Germinal center (tissue), 1 donor: ENCODE measurements around the gene MMP14.
"Not testable (repeated sequence)": the region's sequence is repeated elsewhere in the genome, so short reads cannot be mapped to it uniquely, and the experiment has no call there.

Experiments used
- DNase-seq: peaks from one replicate; pipeline ENCODE4 v3.0.0; 2012; ENCODE audit warnings: mixed read lengths, low spot score

MMP14 gene

DNA sequence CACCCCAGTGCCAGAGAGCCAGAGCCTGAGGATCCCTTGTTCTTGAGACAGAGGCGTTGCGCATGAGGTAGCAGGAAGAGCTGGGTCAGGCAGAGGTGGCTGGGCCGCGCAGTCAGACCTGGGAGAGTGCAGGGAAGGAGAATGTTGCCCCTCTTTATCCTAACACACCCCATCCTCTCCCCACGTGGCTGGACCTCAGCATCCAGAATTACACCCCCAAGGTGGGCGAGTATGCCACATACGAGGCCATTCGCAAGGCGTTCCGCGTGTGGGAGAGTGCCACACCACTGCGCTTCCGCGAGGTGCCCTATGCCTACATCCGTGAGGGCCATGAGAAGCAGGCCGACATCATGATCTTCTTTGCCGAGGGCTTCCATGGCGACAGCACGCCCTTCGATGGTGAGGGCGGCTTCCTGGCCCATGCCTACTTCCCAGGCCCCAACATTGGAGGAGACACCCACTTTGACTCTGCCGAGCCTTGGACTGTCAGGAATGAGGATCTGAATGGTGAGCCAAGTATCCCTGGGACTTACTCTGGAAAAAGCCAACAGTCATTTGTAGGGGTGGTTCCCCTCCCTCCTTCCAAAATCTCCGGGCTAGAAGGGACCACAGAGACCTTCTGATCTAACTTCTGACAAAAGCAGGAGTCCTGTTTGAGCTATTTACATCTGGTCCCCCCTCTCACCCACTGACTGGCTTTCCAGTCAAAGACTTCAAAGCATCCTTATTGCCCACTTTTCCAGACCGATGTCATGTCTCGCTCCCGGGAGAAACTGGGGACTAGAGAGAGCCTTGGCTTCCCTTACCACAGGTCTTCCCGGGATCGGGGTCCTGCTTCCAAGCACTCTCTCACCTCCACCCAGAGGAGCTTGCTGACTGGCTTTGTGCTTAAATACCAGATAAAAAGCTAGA lies 6.1 kb downstream of the MMP14 start:
- no peak for DNase-seq

DNA sequence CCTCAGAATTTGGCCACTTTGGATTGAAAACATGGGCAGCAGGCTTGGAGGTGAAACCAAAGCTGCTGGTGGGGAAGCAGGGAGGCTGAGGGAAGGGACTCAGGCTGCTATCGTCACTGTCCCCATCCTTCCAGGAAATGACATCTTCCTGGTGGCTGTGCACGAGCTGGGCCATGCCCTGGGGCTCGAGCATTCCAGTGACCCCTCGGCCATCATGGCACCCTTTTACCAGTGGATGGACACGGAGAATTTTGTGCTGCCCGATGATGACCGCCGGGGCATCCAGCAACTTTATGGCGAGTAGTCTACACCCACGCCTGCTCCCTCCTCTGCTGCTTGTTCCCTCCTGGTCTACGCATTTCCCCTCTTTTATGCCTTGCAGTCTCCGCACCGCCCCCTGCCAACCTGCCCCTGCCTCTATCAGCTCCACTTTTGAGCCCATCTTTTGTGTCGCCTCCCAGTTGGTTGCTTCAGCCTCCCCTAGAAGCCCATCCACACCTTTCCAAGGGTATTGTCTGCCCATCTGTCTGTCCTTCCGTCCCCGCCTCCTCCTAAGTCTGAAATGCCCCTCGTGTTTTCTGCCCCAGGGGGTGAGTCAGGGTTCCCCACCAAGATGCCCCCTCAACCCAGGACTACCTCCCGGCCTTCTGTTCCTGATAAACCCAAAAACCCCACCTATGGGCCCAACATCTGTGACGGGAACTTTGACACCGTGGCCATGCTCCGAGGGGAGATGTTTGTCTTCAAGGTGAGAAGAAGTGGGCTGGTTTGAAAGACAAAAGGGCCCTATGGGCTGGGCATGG lies 6.9 kb downstream of the MMP14 start:
- no peak for DNase-seq

DNA sequence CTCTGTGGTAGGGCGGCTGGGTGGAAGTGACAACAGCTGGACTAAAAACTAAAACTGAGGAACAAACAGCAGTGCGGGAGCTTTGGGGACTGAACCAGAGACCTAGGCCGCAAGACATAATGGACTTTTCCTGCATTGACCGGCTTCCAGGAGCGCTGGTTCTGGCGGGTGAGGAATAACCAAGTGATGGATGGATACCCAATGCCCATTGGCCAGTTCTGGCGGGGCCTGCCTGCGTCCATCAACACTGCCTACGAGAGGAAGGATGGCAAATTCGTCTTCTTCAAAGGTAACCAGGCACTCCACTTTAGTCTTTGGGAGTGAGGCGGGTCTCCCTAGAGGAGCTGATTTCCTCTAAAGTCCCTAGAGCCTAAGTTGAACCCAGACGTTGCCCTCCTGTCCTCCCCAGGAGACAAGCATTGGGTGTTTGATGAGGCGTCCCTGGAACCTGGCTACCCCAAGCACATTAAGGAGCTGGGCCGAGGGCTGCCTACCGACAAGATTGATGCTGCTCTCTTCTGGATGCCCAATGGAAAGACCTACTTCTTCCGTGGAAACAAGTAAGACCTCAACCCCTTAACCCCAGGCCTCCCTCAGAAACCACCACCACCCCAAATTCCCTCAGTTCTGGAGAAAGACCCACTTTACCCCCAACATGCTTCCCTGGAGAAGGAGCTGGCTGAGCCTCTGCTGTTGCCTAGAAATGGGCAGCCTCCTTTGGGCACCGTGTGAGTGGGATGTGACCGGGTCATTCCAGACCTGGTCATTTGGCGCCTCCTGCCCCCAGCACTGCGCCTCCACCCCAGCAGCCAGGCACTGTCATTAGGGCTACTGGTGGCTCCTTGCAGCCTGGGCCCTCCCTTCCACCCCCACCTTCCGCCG lies 8.1 kb downstream of the MMP14 start:
- DNase-seq = no peak

DNA sequence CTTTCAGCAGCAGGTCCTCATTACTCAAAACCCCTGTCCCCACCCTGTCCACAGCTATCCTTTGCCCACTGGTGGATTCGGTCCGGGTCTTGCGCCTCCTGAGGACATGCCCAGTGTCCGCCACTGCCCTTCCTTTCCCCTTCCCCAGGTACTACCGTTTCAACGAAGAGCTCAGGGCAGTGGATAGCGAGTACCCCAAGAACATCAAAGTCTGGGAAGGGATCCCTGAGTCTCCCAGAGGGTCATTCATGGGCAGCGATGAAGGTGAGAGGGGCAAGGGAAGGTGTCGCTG lies 8.7 kb downstream of the MMP14 start:
- DNase-seq = no peak

DNA sequence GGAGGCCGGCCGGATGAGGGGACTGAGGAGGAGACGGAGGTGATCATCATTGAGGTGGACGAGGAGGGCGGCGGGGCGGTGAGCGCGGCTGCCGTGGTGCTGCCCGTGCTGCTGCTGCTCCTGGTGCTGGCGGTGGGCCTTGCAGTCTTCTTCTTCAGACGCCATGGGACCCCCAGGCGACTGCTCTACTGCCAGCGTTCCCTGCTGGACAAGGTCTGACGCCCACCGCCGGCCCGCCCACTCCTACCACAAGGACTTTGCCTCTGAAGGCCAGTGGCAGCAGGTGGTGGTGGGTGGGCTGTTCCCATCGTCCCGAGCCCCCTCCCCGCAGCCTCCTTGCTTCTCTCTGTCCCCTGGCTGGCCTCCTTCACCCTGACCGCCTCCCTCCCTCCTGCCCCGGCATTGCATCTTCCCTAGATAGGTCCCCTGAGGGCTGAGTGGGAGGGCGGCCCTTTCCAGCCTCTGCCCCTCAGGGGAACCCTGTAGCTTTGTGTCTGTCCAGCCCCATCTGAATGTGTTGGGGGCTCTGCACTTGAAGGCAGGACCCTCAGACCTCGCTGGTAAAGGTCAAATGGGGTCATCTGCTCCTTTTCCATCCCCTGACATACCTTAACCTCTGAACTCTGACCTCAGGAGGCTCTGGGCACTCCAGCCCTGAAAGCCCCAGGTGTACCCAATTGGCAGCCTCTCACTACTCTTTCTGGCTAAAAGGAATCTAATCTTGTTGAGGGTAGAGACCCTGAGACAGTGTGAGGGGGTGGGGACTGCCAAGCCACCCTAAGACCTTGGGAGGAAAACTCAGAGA lies 9.6 kb downstream of the MMP14 start:
- DNase-seq = no peak

DNA sequence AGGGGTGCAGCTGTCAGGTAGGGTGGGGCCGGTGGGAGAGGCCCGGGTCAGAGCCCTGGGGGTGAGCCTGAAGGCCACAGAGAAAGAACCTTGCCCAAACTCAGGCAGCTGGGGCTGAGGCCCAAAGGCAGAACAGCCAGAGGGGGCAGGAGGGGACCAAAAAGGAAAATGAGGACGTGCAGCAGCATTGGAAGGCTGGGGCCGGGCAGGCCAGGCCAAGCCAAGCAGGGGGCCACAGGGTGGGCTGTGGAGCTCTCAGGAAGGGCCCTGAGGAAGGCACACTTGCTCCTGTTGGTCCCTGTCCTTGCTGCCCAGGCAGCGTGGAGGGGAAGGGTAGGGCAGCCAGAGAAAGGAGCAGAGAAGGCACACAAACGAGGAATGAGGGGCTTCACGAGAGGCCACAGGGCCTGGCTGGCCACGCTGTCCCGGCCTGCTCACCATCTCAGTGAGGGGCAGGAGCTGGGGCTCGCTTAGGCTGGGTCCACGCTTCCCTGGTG lies 10.5 kb downstream of the MMP14 start:
- no peak for DNase-seq

DNA sequence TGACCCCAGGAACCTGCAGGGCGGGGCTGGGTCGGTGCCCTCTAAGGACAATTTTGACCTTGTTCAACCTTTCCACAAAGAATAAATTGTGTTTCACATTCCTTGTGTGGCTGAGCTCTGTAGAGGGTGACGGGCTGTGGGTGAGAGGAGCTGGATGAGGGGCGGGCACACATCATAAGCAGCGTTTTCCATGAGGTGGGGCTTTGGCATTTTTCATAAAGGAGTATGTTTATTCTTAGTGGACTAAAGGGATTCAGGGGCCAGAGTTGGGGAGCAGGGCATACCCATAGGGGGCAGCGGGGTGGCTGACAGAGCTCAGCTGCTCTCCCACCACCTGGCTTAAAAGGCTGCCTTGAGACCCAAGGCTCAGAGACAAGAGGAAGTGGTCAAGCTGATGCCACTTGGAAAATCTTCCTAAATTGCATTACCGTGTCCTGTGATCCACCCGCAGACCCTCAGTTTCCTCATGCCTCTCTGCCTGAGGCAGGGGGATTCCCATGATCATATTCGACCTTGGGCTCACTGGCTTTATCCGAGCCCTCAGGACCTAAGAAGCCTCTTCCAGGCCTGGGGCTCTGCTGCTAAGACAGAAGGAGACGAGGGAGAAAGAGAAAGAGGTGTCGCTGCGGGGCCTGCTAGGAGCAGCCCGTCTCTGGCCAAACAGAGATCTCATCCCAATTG lies 11.4 kb downstream of the MMP14 start:
- no peak for DNase-seq

DNA sequence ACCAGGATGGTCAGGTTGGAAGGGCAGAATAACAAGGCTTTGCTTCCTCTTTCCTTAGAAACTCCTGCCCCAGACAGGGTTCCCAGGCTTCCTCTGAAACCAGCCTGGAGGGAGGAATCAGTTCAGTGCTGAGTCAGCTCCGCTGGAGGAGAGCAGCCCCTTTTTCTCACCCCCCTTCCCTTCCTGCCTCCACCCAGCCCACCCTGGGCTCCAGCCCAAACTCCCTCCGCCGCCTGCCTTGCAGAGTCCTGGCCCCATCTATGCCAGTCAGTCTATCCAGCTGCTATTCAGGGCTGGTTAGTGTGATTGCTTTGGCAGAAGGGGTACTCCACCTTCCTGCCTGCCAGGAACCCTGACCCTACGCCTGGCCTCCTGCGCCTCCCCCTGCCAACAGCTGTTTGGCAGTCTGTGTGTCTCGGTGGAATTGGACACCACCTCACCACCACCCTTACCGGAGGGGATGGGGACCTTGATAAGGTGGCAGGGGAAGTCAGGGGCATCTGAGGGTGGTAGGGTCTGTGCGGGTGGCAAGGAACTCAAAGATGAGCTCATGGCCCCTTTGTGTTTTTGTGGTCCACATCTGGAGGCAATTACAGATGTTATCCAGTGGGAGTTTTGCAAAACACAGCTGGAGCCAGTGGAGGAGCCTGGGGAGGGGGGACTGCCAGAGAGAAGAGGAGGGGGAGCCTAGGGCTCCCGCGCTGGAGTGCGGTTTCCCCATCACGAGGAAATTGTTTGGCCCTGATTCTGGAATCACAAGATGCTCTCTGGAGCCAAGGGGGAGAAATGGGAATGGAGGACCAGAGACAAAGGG lies 12.2 kb downstream of the MMP14 start:
- no peak for DNase-seq

DNA sequence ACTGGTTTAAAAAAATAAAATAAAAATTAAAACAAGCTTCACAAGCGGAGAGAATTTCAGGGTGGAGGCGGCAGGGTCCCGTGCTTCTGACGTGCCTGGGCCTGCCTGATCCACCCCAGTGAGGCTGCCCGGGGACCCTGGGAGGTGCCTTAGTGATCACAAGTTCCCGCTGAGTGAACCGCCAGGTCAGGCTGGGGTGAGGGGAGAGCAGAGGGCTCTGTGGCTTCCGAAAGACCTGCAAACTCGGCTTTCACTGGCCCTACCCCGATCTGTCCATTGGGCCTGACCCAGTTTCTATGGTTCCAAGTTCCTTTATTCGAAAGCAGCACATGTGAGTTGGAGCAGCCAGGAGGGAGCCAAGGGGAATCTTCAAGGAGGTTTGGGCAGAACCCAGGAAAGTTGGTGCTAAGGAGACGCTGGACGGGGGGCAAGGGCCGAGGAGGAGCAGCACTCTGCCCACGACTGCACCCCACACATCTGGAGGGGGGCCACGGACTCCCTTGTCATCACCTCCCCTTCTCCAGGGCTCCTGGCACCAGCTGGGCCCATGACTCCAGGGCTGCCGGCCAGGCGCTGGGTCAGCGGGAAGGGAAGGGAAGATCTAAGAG lies 12.9 kb downstream of the MMP14 start:
- no peak for DNase-seq

DNA sequence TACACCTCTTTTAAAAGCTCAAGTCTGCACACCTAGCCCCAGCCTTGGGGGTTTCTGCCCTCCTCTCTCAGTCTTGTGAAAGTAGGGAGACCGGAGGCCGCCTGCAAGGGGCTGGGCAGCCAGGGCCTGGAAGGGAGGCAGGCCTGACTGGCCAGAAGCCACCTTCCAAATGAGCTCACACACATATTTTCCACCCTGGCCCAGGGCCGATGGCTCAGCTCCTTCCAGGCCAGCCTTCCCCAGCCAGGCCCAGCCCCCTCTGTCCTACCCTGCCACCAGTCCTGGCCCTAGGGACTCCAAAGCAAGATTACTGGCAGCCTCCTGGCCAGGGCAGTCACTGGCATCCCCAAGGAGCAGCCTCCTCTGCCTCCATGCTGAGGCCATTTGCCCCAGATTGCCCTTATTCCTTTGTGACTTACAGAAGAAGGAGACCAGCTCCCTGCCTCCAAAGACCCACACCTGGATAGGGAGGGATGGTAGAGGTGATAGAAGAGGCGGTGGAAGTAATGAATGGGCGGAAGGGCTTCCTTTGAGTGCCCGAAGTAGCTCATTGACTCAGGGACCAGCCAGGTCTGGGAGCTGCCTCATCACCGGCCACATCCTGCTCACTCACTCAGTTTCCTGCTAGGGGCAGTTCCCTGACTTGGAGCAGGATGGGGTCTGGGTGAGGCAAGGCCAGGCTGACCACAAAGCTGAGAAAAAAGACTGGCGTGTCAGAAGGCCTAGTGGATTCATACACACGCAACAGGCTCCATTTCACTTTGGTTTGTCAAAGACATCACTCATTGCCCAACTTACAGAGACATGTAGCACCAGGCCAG lies 14.8 kb downstream of the MMP14 start:
- DNase-seq = no peak

DNA sequence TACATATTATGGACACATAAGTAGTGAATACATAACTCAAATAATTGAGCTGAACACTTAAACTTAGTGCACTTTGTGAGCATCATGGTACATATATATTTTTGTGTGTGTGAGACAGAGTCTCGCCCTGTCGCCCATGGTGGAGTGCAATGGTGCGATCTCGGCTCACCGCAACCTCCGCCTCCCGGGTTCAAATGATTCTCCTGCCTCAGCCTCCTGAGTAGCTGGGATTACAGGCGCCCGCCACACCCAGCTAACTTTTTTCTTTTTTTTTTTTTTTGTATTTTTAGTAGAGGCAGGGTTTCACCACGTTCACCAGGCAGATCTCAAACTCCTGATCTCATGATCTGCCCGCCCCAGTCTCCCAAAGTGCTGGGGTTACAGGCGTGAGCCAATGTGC lies 15.8 kb downstream of the MMP14 start:
- not testable (repeated sequence) for DNase-seq

DNA sequence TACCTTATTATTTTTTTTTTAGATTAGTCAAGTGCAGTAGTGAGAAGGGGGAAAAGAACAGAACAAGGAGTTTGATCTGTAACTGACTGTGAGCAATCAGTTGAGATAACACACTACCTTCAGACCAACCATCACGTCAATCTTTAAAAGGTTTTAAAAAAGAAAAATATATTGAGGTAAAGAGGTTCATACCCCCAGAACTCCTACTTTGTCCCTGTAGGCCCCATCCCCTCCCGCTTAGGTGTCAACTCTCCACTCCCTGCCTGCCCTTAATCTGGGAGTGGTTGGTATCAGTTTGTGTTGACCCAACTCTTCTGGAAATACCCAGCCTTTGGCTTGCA lies 16.2 kb downstream of the MMP14 start:
- DNase-seq = no peak

DNA sequence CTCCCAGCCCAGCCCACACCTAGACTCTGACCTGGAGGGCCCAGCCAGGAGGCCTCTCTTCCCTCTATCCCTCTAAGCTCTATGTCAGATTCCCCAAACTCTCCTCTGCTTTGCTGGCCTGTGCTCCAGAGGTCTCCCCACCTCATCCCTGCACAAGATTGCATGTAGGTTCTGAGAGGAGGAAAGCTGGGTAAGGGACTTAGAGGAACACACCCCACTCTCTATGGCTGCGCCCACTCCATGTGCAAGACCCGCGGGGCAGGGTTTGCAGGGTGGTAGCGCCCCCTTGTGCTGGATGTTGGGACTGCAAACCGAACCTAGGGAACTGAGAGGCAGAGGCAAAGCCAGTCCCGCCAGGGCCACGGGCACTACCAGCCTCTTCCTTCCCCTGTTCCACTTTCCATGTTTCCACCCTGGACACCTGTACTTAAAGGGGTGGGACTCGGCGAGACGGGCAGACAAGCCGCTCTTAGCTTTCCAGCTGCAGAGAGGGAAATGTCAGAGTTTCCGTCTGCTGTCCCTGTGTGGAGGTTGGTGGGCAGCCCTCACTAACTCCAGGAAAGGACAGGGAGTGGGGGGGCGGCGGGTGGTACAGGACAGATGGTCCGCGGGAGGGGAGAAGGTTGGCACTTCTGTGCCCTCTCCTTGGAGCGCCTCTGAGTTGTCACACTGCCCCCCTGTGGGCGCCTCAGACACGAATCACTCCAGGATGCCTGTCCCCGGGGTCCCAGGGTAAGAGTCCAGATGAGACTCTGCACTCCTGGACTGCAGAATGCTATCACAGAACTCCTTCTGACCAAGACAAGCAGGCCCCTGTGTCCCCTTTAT lies 16.8 kb downstream of the MMP14 start:
- peak; percentile 79 for DNase-seq

DNA sequence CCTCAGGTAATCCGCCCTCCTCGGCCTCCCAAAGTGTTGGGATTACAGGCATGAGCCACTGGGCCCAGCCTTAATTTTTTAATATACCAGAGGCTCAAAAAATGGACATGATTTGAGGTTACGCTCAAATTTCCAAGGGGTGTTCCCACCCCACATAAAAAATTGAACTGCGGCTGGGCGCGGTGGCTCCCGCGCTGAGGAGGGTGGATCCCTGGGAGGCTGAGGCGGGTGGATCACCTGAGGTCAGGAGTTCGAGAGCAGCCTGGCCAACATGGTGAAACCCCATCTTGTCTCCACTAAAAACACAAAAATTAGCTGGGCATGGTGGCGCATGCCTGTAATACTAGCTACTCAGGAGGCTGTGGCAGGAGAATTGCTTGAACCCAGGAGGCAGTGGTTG lies 17.9 kb downstream of the MMP14 start:
- DNase-seq = not testable (repeated sequence)

DNA sequence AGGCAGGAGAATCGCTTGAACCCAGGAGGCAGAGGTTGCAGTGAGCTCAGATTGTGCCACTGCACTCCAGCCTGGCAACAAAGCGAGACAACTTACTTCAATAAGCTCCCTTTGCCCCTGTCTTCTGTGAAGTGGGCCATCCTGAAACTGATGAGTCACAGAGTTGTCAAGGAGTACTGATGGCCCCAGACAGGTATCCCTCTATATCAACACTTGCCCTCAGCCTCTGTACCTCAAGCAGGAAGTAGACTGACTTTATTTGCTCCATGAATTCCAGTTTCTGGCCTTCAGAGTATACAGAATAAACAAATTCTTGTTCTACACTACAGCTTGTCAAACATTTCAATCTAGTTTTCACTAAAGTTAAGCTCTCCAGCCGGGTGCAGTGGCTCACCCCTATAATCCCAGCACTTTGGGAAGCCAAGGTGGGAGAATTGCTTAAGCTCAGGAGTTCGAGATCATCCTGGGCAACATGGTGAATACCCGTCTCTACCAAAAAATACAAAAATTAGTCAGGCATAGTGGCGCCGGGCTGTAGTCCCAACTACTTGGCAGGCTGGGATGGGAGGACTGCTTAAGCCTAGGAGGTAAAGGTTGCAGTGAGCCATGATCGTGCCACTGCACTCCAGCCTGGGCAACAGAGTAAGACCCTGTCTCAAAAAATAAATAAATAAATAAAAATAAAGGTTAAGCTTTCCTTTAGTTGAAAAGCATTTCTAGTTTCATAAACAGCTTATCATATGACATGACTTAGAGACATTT lies 18.8 kb downstream of the MMP14 start:
- no peak for DNase-seq

DNA sequence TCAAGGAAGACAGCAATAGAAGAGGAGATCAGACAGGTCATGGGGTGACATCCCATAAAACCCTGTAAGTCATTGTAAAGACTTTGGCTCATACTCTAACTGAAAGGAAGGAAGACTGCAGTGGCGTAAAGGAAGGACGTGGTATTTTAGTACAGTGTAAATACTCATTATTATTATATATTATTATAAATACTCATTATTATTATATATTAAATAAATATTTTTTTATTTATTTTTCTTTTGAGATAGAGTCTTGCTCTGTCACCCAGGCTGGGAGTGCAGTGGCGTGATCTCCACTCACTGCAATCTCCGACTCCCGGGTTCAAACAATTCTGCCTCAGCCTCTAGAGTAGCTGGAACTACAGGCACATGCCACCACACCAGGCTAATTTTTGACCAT lies 20.0 kb downstream of the MMP14 start:
- DNase-seq = no peak

DNA sequence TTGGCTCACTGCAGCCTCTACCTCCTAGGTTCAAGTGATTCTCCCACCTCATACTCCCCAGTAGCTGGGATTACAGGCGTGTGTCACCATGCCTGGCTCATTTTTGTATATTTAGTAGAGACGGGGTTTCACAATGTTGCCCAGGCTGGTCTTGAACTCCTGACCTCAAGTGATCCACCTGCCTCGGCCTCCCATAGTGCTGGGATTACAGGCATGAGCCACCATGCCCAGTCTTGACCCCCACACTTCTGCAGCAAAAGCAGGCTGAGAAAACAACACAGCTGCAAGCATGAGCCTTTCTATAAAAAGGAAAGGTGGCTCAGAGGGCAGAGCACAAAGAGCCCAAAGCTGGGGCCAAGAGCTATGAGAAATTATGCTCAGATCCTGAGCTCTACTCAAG lies 24.0 kb downstream of the MMP14 start:
- not testable (repeated sequence) for DNase-seq
